Measurements from ENCODE around the gene CHURC1.

CHURC1 gene

DNA sequence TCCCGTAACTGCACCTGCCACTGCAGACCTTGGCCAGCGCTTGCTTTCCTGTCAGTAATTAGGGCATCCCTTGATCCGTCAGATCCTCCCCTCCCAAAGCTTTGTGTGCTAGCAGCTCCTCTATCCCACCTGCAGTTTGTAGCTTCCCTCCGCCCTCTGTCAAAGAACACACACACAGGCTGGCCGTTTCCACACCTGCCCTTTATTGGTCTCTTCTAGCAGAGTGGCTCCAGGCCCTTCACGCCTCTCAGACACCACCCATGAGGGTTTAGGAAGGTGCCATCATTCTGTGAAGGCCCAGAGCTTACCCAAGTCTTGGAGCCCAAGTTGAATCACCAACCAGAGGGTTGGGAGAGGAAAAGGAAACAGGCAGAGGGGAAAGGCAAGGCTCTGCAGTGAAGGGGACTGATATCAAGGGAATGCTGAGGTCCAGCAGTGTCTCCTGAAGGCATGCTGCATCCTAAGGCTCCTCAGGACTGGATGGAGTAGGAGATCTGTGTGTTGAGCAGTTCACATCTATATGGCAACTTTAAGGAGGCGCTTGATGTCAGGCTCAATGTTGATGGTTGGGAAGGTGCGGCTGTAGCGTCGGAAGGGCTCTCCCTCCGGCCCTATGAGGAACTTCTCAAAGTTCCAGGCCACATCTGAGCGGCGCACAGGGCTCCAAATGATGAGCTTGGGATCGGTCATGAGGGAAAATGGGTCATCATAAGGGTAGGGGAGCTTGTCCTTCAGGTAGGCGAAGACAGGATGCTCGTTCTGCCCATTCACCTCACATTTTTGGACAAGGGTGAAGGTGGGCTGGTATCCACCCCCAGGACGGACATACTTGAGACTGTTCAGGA is 24.9 kb downstream of the CHURC1 start:
- DNase-seq (ENCODE audit: low read depth), result no peak

DNA sequence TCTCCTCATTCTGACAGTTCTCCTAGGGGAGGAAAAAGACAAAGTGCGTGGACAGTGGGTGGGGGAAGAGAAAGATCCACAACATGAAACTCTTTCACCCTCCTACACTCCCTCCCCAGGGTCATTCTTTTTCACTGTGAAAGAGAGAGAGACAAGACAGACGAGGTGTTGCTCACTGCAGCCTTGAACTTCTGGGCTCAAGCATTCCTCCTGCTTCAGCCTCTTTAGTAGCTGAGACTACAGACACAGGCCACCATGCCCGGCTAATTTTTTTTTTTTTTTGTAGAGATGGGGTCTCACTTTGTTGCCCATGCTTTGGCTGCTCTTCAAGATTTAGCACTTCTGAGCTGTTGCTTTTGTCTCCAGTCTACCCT is 25.5 kb downstream of the CHURC1 start:
- DNase-seq (ENCODE audit: low read depth), result no peak

DNA sequence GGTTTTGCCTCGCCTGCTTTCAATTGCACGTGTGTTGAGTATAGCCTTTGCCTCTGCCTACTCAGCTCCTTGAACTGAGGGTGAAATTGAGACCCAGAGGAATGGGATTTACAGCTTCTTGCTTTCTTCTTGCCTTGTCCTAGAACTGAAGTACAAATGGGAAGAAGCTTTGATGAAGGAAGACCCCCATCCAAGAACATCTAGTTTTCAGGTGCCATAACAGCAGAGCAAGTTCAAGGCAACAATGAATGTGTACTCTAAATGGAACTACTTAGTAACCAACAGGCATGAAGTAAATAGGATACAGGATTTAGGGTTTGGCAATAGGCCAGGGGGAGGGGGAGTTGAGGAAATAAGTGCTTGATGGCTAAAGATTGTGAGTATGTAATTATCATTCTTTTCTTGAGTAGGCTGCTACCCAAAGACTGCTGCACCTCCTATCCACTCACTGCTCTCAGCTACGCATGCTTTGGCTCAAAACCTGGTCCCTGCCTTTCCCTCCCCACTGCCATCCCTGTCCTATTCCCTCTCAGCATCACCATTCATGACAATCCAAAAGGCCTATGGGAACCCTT is 26.2 kb downstream of the CHURC1 start:
- no peak for DNase-seq (ENCODE audit: low read depth)

- no peak for DNase-seq (ENCODE audit: low read depth)
Measured at GRCh38 chr14:64942531-64943111, 28.4 kb downstream of the CHURC1 start, which contains the start of gene GPX2. TSS of gene GPX2 (minus strand) at chr14:64942745. CDS start at chr14:64942726, 19 bp downstream.

DNA sequence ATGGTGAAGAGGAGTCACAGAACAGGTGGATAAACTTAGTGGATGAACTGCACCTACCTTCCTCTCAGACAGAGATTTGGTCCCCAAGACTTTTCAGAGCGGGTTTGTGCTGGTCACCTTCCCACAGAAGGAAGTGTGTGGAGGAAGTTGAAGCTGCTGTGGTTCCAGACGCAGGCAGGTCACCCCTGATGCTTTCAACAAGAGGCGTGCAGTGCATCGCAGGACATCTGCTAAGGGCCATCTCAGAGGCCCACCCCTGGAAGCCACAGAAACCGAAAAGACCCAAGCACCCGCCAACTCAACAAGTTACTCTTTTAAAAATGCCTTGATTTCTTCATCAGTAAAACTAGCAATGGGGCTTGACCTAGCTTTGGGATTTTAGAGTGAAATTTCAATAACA is 29.3 kb downstream of the CHURC1 start:
- no peak for DNase-seq (ENCODE audit: low read depth)

- no peak for DNase-seq (ENCODE audit: low read depth)
Measured at GRCh38 chr14:64944041-64944440, 29.8 kb downstream of the CHURC1 start.

DNA sequence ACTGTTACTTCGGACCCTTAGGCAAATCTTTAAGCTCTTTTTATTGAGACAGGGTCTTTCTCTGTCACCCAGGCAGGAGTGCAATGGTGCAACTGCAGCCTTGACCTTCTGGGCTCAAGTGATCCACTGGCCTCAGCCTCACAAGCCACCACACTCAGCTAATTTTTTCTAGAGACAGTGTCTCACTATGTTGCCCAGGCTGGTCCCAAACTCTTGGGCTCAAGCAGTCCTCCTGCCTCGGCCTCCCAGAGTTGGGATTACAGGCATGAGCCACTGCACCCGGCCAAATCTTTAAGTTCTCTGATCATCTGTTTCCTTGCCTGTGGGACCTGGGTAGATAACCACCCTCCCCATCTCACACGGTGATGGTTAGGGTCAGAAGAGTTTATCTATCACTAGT is 30.6 kb downstream of the CHURC1 start:
- no peak for DNase-seq (ENCODE audit: low read depth)

GRCh38 chr14:64945431-64946178 is 31.4 kb downstream of the CHURC1 start:
- DNase-seq (ENCODE audit: low read depth), result no peak

GRCh38 chr14:64946310-64947045 is 32.2 kb downstream of the CHURC1 start:
- no peak for DNase-seq (ENCODE audit: low read depth)

DNA sequence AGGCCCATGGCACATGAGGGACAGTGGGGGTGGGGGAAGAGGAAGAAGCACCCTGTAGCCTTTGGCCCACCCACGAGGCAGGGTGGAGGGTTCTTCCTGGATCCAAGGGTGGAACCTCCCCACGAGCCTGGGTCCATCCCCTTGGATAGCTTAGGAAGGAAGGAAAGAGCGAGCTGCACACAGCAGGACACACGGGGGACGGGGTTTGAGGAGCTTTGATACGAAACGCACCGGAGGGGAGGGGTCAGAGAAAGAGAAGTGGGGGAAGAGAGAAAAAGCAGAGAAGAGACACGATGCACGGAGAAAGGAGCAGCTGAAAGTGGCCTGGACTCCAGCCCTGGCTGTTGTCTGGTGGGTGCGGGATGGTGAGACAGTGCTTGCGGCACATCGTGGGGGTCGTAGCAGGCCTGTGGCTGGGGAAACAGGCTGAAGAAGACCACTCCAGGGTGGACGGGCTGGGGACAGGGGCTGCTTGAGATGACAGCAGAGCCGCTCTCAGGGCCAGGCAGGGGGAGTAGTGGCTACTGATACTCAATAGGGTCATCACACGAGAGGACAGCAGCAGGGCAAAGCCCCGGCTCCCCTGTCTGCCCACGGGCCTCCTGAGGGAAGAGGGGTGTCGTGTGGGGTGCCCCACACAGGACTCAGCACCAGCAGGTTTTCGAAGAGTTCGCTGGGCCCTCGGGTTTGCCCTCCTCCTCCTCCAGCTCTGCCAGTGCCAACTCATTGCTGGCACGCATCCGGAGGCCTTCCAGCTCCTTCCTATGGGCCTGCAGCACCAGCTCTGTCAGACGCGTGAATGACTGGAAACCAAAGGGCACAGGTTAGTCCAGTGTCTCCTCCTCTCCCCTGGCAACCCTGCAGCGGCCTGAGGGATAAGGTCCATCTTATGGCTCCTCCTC is 33.7 kb downstream of the CHURC1 start:
- DNase-seq (ENCODE audit: low read depth), result no peak

- no peak for DNase-seq (ENCODE audit: low read depth)
Measured at GRCh38 chr14:64948612-64949210, 34.5 kb downstream of the CHURC1 start.

GRCh38 chr14:64950889-64951288 is 36.6 kb downstream of the CHURC1 start:
- no peak for DNase-seq (ENCODE audit: low read depth)

DNA sequence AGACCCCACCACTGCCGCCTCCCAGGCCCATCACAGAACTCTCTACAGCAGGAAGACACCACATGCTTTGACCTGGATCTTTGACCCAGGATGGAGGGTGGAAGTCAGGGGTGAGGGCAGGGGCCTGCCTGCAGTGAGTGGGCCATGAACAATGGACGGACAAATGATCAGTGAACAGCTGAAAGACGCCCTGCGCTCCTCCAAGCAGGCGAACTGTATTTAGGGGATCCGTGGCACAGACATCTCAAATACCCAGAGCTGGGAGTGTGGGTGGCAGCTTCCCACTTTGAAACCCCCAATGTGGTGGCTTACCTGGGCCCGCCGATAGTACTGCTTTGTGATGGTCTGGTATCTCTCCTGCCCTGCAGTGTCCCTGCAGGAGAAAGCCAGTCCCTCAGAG is 37.0 kb downstream of the CHURC1 start:
- no peak for DNase-seq (ENCODE audit: low read depth)

- DNase-seq (ENCODE audit: low read depth), result no peak
Measured at GRCh38 chr14:64951724-64952123, 37.5 kb downstream of the CHURC1 start.

DNA sequence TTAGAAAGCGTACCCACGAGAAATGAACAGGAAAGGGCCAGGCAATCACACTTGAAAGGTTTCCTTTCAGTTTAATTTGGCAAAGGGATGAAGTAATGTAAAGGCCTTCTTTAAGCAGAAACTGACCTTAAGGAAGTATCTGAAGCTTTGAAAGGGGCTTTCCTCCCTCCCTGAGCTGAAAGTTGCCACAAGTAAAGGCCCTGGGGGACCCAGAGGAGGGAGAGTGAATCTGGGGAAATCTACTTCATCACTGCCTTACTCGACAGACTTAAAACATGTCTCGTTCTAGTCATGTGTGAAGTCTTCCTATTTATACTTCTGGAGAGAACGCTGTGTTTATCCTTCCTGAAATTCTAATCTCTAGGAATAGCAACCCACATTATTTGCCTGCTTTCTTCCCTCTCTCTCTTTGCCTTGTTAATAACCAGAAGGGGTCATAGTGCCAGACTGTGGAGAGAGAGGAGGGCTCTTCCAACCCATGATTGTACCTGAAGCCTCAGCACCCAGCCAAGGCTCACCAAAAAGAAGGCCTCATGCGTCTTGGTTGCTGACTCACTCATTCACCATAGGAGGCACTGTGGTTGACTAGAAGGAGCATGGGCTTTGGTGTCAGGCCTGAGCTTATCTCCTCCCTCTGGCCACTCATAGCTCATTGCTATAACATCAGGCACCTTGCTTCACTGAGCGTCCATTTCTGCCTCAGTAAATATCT is 38.5 kb downstream of the CHURC1 start:
- peak; percentile 57 for DNase-seq (ENCODE audit: low read depth)

GRCh38 chr14:64953310-64953654 is 39.0 kb downstream of the CHURC1 start:
- DNase-seq (ENCODE audit: low read depth), result no peak

DNA sequence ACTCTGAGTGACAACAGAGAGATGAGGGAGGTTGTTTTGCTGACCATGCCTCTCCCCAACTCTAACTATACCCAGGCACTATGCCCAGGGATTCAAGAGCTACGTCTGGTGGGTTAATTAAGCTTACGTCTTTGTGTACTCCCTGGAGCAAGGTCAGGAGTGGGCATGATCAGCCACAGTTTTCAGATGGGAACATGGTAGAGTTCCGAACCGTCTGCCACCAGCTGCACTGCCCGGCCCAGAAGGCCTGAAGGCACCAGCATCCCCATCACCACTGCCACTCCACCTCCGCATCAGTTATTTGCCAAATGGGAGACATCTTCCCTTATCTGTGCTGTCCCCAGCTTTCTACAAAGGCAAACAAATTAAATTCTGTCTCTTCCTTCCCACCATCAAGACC is 39.4 kb downstream of the CHURC1 start:
- no peak for DNase-seq (ENCODE audit: low read depth)

DNA sequence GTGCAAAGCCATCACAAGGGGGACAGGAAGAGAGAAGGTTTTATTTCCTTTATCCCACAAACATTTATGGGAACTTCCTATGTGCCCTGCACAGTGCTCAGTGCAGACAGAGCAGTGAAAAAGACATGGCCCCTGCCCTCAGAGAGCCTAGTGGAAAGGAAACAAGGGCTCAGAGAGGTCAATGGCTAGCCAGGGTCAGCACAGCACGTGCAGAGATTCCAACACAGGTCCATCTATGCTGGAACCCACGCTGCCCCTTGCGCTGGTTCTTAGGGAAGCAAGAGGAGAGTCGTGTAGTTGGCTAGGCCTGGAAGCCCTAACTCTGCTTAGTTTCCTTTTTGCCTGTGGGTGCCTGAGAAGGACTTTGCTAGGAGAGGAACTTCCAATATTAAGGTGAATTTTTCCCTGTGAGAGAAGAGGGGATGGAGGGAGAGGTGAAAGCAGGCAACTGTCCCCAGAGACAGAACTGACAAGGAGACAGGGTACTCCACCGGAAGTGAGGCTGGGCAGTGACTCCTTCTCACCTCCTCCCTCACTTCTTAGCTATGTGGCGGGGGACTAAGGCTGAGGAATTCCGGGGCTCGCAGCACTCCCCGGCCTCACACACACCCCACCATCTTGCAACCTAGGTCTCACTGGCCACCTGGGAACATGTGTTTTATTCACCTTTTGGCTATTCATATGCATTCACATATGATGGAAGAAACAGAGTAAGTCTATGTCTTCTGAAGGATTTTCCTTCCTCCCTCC is 40.4 kb downstream of the CHURC1 start:
- DNase-seq (ENCODE audit: low read depth), result no peak

- DNase-seq (ENCODE audit: low read depth), result no peak
Measured at GRCh38 chr14:64955297-64955696, 41.0 kb downstream of the CHURC1 start.

Measured in amniotic epithelial cell (primary cell).